ENCODE results near the gene CCDC3.

CCDC3 gene

DNA sequence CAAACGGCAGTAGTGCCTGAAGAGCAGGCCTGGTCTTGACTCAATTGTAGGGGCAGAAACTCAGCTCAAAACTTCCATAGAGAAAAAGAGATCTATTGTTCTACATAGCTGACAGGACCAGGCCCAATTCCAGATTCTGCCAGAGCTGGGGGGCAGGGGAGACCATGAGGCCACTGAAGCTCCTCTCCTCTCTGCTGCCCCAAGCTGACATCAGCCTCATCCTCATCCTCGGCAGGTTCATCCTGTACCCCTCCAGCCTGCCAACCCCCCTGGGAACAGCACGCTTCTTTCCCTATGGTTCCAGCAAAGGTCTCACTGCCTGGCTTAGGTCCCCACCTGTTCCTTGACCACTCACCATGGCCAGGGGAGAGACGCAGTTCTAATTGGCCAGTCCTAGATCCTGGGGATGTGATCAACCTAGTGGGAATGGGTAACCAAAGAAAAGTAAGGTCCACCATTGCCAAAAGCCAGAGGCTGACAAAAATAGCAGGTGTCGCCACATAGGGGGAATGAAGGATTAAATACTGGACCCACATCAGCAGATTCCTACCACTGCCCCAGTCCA lies 42.9 kb downstream of the CCDC3 start:
- H3K4me3 ChIP-seq (ENCODE audit: low read depth, low read length): no peak overlapping the region
- DNase-seq (ENCODE audit: low read depth): no peak
- TF ChIP-seq, protein P1, sequence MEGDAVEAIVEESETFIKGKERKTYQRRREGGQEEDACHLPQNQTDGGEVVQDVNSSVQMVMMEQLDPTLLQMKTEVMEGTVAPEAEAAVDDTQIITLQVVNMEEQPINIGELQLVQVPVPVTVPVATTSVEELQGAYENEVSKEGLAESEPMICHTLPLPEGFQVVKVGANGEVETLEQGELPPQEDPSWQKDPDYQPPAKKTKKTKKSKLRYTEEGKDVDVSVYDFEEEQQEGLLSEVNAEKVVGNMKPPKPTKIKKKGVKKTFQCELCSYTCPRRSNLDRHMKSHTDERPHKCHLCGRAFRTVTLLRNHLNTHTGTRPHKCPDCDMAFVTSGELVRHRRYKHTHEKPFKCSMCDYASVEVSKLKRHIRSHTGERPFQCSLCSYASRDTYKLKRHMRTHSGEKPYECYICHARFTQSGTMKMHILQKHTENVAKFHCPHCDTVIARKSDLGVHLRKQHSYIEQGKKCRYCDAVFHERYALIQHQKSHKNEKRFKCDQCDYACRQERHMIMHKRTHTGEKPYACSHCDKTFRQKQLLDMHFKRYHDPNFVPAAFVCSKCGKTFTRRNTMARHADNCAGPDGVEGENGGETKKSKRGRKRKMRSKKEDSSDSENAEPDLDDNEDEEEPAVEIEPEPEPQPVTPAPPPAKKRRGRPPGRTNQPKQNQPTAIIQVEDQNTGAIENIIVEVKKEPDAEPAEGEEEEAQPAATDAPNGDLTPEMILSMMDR (conservative IDR thresholded peaks at IDR 0.05; ENCODE audit: low read depth, low read length): no peak

DNA sequence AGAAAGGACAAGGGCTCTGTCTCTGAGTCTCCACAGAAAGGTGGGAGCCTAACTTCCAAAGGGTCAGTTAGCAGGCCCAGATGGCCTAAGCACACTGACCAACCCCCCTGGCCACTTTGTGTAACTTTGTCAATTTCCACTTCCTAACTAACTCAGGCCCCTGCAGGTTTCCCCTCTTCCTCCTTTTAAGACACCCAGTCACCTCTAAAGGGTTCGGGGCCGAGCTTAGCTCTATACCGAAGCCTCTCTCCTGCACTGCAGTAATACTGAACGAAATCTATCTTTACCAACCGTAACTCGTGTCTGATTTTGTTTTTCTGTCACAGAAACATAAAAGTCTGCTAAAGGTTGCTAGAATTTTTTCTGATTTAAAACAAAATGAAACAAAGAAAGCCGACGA lies 44.4 kb downstream of the CCDC3 start:
- DNase-seq (ENCODE audit: low read depth): no peak
- TF ChIP-seq, protein P1 (conservative IDR thresholded peaks at IDR 0.05; ENCODE audit: low read depth, low read length): no peak
- no peak overlapping the region for H3K4me3 ChIP-seq (ENCODE audit: low read depth, low read length)

DNA sequence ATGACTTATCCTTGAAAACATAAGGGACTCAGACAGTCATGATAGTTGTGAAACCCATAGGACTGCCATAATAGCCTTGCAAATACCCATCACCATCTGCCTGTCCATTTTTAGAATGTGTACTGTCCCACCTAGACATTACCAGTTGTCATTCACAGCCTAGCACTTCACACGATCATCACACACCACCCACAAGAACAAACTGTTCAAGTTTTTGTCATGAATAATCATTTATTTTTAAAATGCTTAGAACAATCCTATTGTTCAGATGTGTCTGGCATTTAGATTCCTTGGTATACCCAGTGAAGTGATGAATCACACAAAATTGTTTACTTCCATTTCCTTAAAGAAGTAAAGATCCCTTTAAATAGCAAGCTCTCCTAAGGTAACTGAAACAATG lies 46.6 kb downstream of the CCDC3 start:
- TF ChIP-seq, protein P1 (conservative IDR thresholded peaks at IDR 0.05; ENCODE audit: low read depth, low read length): no peak
- DNase-seq (ENCODE audit: low read depth): no peak
- no peak overlapping the region for H3K4me3 ChIP-seq (ENCODE audit: low read depth, low read length)

DNA sequence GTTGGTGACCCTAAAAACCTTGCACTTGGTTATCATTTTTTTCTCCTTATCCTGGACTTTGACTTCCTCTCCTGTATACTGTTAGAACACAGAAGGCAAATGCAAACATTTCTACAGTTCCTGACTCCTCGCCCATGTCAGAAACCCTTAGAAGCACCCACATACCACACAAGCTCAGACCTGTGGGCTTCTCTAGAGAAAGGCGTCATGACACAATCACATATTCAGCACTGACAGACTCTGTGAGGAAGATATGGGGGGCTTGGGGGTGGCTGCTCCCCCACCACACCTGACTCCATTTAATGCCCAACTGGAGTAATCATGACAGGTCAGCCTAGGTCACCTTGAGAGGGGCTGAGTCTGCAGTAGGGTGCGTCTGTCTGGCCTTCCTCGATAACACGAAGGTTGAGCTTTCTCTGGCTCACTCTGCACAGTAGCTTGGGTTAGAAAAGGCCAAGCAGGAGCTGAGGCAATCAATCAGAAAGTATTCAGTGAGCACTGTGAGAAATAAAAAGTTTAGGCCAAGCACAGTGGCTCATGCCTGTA lies 50.9 kb downstream of the CCDC3 start:
- DNase-seq (ENCODE audit: low read depth): no peak
- TF ChIP-seq, protein P1 (conservative IDR thresholded peaks at IDR 0.05; ENCODE audit: low read depth, low read length): no peak
- H3K4me3 ChIP-seq (ENCODE audit: low read depth, low read length): no peak overlapping the region

DNA sequence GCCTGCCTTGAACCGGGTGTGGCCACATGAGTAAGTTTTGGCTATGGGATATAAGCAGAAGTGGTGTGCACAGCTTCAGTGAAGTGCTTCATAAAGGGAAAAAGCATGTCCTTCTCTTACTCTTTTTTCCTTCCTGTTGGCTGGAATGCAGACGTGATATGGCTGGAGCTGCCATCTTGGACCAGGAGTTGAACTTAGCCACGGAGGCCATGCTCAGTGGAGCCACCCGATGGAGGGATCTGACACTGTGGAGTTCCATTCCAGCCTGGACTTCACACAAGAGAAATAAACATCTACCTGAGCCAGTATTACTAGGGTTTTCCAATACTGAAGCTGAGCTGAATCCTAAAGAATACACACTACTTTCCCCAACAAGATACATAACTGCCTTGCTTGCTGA lies 52.3 kb downstream of the CCDC3 start:
- no peak overlapping the region for H3K4me3 ChIP-seq (ENCODE audit: low read depth, low read length)
- TF ChIP-seq, protein P1 (conservative IDR thresholded peaks at IDR 0.05; ENCODE audit: low read depth, low read length): peak; percentile 43
- DNase-seq (ENCODE audit: low read depth): no peak

DNA sequence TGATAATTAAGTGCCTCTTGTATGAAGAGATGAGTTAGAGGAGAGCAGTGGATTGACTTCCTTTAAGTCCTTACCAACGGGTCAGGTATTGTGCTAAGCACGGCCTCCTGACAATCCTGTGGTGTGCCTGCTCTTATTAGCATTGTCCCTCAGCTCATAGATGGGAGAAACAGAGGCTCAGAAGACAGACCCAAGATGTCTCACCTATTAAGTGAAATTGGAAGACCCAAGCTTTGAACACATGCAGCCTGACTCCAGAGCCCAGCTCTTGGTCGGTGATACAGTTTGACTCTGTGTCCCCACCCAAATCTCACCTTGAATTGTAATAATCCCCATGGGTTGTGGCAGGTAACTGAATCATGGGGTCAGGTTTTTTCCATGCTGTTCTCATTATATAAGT lies 53.8 kb downstream of the CCDC3 start:
- no peak for DNase-seq (ENCODE audit: low read depth)

More for the DNA sequence above, 53.8 kb downstream of the CCDC3 start:
- no peak overlapping the region for H3K4me3 ChIP-seq (ENCODE audit: low read depth, low read length)
- TF ChIP-seq, protein P1 (conservative IDR thresholded peaks at IDR 0.05; ENCODE audit: low read depth, low read length): no peak
